DMS53 treated with DMSO at 0.1 percent for 48 hours (cell line): ENCODE data around the gene COQ9.

Experiments used
- DNase-seq: peaks from one replicate; lab custom pipeline; 2025; ENCODE audit not compliant: unreplicated experiment; lab: John Stamatoyannopoulos, UW

COQ9 gene

DNA sequence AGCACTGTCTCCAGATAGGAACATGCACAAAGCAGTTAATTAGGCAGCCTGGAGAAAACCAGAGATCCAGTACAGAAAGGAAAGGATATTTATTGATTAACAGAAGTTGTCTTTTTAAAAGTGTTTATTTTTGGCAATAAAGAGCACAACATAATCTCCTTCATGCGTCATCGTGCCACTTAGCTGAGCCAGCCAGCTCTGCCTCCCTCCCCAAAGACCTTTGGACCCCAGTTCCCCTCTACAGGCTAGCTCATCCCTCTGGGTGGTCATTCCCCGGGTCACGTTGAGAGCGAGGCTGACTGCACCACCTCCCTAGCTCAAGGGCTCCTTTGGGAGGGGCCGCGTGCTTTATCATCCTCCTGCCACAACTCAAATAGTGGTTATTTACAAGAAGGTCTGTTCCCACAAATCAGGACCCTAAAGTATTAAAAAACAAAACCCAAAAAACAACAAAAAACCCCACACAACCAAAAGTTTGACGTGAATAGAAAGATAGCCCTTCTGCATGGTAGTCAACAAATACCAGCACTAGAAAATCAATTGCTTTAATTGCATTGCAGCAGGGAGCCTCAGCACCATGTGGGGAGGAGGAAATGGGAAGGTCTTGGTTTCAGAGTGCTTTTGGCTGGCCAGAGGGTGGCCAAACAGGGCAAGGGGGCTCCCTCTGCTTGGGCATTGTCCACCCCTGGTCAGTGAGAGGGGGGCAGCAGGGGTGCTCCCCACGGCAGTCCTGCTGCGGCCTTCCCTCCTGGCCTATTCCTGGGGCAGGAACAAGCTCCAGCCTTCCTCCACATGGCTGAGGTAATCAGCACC, 24.8 kb downstream of the COQ9 start:
- DNase-seq, result no peak

DNA sequence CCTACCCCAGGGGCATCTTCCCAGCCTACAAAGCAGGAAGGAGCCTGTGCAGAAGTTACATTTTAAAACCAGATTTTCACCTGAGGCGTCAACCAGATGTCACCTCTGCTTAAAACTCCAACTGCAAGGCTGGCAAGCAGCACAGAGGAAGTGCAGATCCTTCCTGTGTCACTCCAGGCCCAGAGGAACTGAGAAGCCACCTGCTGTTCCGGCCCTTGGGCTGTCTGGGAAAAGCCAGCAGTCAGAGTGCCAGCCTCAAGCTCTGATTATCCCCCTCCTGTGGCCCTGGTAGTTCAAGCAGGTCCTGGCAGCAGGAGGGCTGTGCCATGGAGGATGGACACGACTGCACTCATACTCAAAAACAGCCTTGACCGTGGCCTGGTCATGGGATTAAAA, 25.4 kb downstream of the COQ9 start:
- DNase-seq, result peak; percentile 34

DNA sequence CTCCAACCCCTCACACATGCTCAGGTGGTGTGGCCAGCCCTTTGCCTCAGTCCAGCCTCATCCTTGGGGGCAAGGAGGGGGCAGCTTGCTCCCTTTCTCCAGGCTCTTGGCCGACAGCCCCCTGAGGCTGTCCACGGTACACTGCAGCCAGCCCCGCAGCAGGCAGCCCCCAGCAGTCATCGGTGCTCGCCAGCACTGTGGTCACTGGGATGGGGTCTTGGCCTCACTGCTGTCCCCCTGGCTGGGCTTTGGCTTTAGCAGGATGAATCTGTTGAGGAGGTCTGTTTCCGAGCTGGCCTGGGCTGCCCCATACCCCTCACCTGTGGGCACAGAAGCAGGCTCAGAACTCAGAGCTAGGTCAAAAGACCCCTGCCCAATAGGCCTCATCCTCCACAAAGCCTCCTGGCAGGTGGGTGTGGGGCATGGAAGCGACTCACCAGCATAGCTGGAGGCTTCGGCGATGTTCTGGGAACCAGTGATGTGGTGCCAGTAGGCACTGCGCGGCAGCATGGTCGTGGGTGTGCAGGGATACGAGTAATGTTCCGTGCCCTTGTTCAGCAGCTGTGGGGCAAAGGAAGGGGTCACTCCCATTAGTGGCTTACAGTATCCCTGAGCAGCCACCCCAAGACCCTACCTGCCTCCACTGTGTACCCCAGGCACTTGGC, 26.0 kb downstream of the COQ9 start:
- DNase-seq, result no peak

DNA sequence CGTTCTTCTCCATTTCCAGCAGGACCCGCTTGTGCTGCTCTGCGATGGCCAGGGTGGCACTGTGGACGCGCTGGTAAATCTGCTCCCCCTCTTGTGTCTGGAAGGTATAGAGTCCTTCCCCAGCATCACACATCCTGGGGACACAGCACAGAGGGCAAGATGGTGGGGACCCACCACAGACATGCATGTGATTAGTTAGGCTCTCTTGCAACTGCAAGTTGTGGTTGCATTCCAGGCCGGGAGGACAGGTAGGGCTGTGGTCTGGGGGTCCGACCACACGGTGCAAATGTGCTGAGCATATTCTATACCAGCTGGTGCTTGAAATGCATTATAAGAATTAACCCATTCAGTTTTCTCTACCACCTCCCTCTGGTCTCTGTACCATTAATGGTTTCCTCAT, 26.6 kb downstream of the COQ9 start:
- DNase-seq, result no peak

DNA sequence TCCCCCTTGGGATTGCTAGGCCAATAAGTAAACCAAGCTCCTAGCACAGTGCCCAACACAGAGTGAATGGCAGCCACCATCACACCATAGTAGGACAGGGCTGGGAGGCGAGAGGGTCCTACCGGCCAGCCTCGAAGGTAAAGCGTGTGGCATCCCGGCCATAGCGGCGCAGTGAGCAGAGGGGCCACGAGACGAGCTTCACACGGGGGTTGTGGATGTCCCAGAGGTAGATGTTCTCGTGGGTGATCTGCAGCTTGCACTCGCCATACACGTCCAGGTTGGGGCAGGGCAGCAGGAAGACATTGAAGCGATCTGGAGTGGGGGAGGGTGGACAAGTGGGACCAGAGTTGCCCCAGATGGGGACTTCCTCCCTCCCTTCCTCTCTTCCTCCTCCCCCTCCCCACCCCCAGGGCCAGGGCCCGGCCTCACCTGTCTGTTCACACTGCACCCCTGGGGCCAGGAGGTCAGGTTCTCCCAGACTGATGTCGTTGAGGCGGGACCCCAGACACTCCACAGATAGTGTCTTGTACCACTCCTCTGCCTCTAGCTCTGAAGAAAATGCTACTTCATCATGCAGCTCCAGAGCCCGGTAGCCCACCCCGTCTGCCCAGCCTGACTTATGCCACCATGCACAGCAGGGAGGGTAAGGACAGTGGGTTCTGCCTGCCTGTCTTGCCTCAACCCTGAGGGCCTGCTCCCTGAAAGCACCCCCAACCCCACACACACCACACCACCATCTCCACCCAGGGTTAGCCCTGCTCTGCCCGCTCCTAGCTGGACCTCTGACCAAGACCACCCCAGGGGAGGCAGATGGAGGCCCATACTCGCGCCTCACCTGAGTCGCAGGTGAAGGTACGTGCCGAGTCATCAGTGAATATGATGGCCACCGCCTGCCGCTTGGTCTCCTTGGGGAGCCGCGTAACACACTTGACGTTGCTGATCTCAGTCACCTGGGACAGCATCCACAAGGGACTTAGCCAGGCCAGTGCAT, 27.7 kb downstream of the COQ9 start:
- DNase-seq, result peak; percentile 26

DNA sequence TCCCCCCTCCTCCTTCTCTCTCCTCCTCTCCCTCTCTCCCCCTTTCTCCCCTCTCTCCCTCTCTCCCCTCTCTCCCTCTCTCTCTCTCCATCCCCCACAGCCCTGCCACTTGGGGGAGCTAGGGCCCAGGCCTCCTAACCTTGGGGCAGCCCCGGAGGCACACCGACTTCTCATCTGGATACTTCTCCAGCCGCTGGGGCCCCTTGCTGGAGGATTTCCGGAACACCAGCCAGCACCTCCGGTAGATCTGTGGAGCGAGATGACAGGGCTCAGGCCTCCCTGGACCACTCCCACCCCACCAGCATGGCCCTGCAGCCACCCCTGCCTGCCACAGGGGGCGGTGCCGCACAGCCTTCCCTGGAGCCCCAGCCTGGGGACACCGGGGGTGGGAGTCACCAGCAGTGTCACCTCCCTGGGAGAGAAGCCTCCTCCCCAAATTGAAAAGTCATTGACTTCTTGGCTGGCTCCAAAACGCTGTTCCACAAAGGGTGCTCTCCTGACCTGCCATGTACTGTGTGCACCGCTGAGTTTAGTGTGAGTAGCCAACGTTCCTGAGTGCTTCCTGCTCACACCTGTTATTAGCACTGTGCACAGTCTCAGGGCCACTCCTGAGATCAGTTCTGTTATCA, 28.5 kb downstream of the COQ9 start:
- DNase-seq, result peak; percentile 79

DNA sequence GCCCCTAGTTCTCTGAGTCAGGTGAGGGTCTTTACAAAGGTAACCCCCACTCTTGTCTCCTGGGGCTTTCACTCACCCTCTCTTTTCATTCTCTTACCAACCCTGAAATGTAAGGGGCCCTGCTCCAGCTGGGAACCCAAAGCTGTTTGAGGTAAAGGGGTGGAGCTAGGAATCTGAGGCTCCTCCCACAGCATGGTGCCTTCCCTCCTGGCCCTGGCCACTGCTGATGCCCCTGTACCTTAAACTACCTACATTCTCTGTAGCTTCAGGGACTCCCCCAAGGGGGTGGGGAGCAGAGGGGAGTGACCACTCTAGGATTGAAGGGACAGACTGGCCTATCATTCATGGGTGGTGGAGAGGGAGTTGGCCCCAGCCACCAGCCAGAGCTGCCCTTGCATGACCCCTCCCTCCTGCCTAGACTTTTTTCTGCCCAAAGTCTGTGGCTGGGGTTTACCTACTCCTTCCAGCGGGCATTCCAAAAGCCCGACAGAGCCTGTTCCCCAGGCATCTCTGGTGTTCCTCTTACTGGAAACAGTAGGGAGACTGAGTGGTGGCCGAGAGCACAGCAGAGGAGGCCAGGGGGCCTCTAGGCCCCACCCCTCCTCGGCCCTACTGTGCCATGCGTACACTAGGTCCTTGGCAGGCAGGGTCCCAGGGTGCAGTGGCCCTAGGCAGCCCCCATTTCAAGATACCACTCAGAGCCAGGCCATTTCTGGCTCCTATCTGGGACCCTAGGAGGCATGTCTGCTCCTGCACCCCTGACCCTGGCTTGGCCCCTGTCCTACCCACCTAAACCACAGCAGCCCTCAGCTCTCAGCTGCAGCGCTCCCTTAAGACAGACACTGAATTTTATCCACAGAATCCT, 29.5 kb downstream of the COQ9 start:
- no peak for DNase-seq

DNA sequence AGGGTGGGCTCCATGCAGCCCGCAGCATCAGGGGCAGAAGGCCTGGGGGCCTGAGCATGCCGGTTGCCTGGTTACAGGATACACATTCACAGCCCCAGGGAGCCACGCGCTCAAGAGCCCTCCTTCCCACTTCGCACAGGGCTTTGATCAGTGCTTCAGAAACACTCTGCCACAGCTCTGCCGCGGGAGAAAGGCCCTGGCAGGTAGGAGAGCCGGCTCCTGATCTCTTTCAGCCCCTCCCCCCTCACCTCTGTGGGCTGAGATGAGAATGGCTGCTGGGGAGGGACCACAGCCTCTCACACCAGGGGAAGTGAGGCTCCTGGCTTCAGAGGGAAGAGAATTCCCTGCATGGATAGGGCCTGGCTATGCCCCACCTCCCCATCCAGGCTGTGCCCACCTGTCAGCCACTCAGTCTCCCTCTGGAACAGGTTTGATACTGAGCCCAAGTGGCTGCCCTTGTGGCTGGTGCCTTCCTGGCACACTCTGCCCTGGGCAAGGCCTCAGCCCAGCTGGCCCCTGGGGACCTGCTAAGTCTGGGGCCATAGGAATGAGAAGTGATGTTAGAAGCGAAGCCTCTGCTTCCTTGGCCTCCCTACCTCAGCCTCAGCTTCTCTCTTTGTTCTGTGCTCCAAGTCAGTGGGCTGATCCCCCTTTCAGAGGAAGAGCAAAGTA, 30.4 kb downstream of the COQ9 start:
- no peak for DNase-seq

DNA sequence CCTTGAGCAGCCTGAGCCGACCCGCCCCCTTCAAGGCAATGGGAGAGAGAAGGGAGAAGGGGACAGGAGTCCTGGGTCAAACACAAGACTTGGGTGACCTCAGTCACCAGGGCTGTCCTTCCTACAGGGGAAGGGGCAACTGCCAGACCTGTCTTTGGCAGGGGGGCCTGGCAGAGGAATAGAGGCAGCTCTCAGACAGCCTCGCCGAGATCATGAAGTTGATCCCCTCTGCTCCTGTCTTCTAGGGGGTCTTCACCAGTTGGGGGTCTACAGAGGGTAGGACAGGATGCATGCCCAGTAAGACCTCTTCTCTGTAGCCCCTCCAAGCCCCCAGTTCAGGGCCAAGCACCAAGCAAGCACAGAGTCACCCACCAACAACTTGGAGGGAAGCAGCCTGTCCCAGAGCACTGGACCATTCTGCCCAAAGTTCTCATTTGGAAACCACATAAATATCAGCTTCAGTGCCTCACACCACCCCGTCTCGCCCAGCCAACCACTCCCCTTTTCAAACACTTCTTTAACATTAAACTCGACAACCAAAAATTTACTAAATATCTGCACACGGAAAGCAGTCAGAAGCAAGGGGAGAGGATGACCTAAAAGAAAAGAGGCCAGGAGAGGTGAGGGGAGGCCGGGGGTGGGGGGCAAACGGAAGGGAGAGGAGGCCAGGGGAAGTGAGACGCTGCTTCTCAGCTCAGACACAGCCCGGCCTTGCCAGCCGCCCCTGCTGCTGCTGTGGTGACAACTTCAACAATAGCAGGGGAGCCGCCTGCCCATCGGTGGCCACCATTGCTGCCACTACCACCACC, 31.3 kb downstream of the COQ9 start:
- no peak for DNase-seq

DNA sequence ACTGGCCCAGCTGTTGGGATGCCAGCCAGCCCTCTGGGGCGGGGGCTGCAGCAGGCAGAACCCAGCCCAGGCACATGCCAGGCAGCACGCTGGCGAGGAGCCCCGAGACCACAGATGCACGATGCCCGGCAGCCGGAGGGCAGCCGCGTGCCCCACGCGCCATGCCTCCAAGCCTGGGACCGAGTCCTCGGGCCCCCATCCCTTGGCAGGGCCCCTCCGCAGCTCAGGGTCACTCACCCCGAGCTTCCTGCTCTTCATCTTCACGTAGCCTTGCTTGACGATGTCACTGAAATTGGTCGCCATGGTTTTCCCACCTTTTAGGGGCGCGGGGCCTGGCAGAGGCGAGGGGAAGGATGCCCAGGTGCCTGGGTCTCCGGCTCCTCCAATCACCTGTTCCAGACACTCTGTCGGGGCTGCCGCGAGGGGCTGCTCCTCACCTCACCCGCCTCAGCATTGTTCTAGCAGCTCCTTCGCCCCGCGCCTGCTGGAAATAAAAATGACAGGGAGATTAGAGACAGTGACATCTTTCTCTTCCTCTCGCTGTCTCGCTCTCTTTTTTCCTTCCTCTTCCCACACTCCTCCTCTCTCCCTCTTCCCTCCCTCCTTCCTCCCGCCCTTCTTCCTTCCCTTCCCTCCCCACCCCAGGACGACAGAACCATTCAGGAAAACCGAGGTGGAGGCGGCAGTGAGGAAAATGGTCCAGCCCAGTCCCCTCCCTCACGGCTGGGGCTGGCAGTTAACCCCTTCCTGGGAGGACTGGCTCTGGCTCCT, 32.1 kb downstream of the COQ9 start:
- DNase-seq, result no peak

DNA sequence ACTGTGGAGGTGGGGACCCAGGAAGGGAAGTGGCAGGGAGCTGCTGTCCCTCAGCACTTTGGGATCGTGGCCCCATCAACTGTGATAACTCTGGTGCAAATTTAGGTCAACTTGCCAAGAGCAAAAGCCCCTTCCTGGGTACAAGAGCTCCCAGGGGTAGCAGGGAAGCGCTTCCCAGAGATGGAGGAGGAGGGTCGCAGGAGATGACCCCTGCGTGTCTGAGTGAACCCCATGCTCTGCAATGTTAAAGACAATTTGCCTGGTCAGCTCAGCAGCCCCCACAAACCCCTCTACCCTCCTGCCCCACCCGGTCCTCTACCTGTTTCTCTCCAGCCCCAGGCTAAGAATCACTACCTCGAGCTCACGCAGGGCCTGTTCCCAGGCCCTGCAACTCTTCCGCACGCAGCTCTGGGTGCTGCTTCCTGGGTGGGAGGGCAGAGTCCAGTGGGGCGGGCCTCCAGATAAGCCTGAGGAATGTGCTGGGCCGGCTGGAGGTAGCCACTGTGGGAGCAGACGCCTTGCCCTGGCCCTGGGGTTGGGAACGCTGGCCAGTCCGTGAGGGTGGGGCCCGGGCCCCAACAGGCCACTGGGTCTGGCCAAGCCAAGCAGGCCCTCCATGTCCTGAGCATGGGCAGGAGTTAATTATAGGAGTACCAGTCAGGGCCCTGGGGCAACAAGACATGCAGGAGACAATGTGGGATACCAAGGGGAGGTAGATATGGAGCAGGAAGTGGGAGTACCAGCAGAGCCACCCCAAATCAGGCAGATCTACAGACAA, 32.9 kb downstream of the COQ9 start:
- no peak for DNase-seq

DNA sequence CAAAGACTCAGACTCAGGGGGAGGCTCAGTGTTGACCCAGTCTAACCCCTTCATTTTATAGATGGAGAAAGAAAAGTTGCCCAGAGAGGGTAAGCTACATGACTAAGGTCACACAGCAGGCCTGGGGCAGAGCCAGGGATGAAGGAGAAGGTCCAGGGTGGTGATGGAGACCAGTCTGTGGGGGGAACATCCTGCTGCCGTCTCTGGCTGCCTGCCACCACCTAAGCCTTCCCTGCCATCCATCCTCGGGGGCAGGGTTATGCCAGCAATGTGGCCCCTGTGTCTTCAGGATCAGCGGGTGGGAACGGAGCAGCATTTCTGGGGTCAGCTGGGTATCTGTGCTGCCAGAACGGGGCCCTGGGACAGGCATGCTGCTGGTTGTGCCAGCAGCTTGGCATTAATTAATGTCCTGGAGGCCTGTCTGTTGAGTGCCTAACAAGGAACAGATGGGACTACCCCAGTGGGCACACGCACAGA, 33.5 kb downstream of the COQ9 start:
- no peak for DNase-seq

DNA sequence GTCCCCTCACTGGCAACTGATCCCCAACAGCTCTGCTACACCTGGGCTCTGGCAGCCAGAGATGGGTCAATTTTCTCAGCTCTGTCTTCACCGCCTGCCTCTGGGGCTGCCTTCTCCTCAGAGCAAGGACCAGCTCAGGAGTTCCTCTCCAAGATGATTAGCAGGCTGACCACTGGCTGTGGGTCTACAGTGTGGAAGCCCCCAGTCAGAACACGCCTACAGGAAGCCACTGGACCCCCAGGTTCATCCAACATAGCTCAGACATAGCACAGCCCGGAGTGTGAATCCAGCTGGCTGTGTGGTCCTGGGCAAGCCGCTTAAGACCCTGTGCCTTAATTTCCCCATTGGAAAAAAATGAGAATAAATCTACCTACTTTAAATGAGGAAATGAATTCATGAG, 34.1 kb downstream of the COQ9 start:
- no peak for DNase-seq

DNA sequence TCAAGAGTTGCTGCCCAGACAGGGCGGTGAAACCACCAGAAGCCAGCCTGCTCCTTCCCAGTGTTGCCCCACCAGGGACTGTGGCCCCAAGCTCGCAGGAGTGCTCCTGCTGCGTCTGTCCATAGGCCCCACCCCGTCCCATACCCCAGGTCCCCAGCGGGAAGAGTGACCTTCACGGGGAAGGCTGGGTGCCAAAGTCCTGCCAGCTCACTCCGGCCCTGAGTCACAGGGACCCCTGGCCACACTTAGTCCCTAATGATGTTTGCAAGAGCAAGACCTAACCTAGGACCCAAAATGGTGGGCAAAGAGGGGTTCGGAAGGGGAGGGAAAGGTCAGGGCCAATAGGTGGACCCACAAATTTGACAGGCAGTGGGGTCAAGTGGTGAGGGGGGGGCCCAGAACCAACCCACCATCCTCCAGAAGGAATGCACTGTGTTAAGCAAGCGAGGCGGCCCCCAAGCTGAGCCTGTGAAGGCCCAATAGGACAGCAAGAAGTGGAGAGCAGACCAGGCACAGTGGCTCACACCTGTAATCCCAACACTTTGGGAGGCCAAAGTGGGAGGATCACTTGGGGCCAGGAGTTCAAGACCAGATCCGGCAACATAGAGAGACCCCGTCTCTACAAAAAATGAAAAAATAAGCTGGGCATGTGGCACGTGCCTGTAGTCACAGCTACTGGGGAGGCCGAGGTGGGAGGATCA, 35.7 kb downstream of the COQ9 start:
- DNase-seq, result no peak

DNA sequence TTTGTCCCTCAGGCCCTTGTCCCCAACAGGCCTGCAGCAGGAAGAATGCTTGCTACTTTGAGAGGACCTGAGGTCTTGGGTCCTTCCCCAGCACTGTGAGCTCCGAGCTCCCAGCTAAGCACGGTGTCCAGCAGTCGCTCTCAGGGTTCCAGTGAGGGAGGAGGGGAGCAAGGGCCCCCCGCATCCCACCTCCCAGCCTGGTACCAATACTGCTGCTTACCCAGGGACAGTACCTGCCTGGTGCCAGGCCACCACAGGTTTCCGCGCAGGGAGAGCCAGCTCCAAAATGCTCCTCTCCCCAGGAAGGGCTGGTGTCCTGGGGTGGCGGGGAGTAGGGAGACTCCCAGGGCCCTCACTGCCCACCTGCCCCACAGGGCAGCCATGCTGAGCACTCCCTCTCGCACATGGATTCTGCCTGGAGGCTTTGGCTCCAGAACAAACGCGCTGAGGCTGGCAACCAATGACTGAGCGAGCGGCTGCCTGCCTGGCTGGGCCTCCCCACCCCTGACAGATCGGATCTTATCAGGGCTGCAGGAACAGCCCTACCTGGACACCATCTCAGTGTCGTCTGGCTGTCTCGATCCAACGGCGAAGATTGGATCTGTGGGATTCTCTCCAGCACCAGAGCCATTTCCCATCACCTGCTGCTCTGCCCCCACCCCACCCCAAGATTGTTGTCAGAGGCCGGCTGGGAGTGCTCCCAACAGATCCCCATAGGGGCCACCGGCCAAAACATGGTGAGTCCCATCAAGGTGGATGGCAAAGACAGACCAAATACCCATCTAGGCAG, 36.6 kb downstream of the COQ9 start:
- no peak for DNase-seq
